GM21526 (cell line): ENCODE results near the gene SAFB.
"Not testable (repeated sequence)": the region's sequence is repeated elsewhere in the genome, so short reads cannot be mapped to it uniquely, and the experiment has no call there.

Experiments
- ATAC-seq: cut with Tn5 transposase; IDR thresholded peaks from one replicate; pipeline ENCODE4 v1.9.1; 2021; ENCODE audit warnings: moderate library complexity; ENCODE audit not compliant: unreplicated experiment, low FRiP score

SAFB gene

GRCh38 chr19:5696196-5697021 is 73.5 kb downstream of the SAFB start:
- no peak for ATAC-seq

DNA sequence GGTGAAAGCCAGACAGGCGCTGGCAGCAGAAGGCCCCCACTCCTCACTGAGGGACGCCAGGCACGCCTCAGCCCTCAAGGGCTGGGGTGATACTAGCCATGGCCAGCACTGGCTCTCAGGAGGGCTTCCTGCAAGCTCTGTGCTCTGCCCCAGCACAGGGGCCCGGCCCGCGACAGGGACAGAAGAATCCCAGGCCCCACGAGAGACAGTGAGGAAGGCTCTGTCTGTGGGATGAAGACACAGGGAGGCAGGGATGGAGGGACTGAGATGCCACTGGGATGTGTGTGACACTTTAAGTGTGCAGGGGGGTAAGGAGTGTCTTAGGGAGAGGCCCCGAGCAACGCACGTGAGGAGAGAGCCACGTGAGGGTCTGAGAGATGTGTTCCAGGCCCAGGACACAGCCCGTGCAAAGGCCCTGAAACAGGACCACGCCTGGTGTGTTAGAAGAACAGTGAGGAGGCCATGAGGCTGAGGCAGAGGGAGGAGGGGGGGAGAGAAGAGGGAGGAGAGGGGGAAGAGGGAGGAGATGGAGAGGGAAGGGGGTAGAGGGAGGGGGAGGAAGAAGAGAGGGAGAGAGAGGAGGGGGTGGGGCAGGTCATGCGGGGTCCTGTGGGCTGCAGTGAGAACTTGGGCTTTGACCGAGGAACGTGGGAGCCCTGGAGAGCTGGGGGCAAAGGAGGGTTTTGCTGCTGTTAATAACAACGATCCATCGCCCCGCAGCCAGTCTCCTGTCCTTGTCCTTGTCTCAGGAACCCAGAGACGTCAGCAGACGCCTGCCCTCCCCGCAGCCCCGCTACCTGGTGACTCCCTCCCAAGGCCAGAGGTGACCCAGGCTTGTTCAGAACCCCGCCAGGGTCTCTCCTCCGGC is 74.4 kb downstream of the SAFB start:
- no peak for ATAC-seq

GRCh38 chr19:5697890-5698634 is 75.2 kb downstream of the SAFB start:
- no peak for ATAC-seq

DNA sequence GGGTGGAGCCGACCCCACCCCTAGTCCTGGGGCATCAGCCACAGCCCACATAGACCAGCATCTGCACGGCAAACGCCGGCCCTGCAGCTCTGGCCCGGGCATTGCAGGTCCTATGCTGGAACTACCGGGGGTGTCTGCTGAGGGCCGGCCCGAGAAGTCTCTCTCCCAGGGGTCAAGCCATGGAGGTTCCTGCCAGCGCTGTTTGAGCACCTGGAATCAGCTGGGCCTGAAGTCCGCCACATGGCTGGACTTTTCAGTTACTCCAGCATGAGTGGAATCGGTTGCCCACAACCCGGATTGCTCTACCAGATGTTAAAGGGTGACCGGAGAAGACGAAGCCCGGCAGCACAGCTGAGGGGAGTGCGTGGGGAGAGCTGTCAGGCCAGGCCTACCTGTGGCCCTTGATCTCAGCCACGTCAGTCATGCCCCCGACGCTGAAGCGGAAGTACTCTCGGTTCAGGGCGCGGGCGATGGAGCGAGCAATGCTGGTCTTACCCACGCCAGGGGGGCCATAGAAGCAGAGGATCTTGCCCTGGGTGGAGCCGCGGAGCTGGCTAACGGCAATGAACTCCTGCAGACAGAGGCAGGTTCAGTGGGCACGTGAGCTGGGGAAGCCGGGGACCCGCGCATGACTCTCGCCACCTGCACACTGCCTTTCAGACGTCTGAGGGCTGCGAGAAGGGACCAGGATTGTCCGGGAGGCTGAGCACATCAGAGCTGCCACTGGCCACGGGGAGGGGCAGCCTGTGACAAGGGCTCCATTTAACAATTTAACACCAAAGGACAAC is 75.9 kb downstream of the SAFB start:
- ATAC-seq, result no peak

GRCh38 chr19:5700455-5701092 is 77.7 kb downstream of the SAFB start:
- ATAC-seq, result no peak

DNA sequence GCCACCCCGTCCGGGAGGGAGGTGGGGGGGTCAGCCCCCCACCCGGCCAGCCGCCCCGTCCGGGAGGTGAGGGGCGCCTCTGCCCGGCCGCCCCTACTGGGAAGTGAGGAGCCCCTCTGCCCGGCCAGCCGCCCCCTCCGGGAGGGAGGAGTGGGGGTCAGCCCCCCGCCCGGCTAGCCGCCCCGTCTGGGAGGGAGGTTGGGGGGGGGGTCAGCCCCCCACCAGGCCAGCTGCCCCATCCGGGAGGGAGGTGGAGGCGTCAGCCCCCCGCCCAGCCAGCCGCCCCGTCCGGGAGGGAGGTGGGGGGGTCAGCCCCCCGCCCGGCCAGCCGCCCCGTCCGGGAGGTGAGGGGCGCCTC is 79.1 kb downstream of the SAFB start:
- not testable (repeated sequence) for ATAC-seq

- no peak for ATAC-seq
These were observed 81.2 kb downstream of the SAFB start for GRCh38 chr19:5703819-5704818.

DNA sequence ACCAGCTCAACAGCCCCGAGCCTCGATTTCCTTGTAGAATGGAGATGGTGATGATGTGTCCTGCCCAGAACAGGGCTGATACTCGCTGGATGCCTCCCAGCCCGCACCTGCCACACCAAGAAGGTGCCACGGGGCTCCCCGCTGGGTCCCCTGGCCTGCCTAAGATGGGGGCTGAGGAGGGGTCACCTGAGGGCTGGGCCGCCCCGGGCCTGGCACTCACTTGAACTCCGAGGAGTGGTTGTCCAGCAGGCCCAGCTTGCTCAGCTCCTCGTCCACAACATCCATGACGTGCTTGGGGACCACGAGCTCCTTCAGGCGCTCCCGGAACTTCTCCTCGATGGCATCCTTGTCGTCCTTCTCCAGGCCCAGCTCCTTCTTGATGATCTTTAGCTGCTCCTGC is 82.7 kb downstream of the SAFB start:
- ATAC-seq, result no peak

DNA sequence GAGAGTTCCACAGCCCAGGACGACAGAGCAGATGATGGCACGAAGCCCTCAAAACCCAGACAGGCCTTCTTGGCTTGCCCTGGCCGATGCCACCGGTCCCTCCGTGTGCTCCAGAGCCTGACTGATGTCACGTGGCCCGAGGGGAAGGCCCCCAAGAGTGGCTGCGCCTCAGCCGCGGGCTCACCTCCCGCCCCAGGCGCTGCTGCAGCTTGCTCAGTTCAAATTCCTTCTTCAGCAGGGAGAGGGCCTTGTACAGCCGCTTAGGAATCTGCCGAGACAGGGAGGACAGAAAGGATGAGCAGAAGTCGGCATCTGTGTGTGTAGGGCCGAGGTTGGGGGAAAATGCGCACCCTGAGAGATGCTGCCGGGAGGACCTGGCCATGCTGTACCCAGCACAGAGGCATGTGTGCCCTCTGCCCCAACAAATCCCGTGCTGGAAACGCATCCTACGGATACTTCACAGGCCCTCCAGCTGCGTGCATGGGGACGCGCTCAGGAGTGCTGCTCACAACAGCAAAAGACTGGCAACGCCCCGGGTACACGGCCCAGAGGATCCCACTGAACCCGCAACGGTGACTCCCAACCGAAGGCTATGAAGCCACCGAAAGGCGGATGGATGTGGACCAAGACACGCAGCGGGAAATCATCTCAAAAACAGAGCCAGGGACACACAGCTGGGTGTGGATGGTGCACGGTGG is 84.1 kb downstream of the SAFB start:
- no peak for ATAC-seq

- no peak for ATAC-seq
These were observed 85.0 kb downstream of the SAFB start for GRCh38 chr19:5707576-5708575.

DNA sequence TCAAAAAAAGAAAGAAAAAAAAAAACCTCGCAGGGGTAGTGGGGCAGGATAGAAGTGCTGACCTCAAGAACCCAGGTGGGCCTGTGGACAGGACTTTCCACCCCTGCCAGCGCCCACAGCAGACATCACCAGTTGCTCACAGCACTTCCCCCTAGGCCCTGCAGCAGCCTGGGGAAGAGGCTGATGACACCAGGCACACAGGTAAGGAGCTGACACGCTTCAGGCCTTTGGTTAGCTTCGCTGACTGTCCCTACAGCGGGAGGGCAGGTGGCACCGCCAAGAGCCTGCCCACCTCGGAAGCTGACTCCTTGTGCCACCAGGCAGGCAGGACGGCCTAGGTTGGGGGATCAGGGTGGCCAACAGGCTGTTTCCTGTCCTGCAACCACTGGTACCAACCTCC is 88.1 kb downstream of the SAFB start:
- no peak for ATAC-seq

DNA sequence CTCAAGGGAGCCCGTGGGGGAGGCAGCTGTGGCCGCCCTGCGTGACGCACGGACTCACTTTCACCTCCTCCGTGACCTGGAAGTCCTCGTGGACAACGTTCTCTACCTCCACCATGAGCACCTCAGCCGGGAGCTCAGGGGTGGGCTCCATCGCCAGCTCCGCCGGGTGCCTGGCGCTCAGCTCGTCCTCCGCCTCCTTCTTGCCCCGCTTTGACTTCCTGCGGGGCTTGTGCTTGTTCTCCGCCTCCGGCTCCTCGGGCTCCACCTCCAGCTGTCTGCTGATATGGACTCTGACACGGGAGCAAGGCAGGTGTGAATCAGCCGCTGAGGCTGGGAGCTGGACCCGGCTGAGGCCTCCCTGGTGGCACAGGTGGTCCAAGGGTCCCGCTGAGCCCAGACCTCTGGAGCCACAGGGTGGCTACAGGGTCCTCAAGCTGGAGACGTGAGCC is 88.9 kb downstream of the SAFB start:
- ATAC-seq, result no peak

DNA sequence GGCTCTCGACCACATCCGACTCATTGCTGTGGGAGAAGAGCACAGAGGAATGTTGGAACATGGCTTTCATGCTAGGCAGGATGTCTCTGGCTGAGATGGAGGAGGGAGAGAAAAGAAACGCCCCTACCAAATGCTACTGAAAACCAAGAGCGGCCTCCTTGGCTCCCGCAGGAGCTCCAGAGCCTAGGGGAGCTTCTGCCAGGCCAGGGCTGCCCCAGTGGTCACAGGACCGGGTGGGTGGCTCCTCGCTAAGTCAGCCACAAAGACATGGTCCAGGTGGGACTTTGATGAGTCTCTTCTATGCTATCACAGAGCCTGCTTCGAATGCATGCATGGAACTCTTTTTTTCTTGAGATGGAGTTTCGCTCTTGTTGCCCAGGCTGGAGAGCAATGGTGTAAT is 90.3 kb downstream of the SAFB start:
- no peak for ATAC-seq

GRCh38 chr19:5714816-5715215 is 91.9 kb downstream of the SAFB start:
- ATAC-seq, result no peak

GRCh38 chr19:5717215-5717935 is 94.5 kb downstream of the SAFB start:
- no peak for ATAC-seq
